Heart left ventricle (tissue), 16 donors: ENCODE data around the gene SETBP1. TPM values are rescaled to one million over a fixed set of nuclear protein-coding genes. Genes with fewer than 3 reads are reported as not detected.

ENCODE experiments used
- ATAC-seq, 4 donors: fragments of 200-7000 bp; cut with Tn5 transposase; one replicate each; pipeline ENCODE4 v1.9.1; 2020 to 2022; ENCODE audit warnings: moderate library complexity in 4 of 4, mild to moderate bottlenecking in 3 of 4, moderate number of reproducible peaks in 1 of 4
- DNase-seq, 5 donors: peaks; one replicate each; pipeline ENCODE4 v3.0.0-alpha.2; 2020
- H3K27ac ChIP-seq, 12 donors: fragments of 200-600 bp; sonication (generic) in 4 of 12; one replicate each; pipeline versions ENCODE4 v1.5.0 to v1.8.0; 2016 to 2022; ENCODE audit warnings: mild to moderate bottlenecking in 2 of 12
- H3K27me3 ChIP-seq, 9 donors: fragments of 200-600 bp; sonication (generic) in 2 of 9; one replicate each; pipeline versions ENCODE4 v1.5.1 to v1.8.0; 2016 to 2022; ENCODE audit warnings: mild to moderate bottlenecking in 3 of 9
- H3K36me3 ChIP-seq, 9 donors: fragments of 200-600 bp; sonication (generic) in 2 of 9; one replicate each; pipeline versions ENCODE4 v1.5.0 to v1.8.0; 2018 to 2022; ENCODE audit warnings: mild to moderate bottlenecking in 2 of 9
- H3K4me1 ChIP-seq, 12 donors: fragments of 200-600 bp; sonication (generic) in 4 of 12; one replicate each; pipeline versions ENCODE4 v1.5.0 to v1.8.0; 2016 to 2022; ENCODE audit warnings: mild to moderate bottlenecking in 3 of 12
- H3K4me3 ChIP-seq, 12 donors: fragments of 200-600 bp; sonication (generic) in 4 of 12; one replicate each; pipeline versions ENCODE4 v1.5.0 to v1.8.0; 2017 to 2022; ENCODE audit warnings: mild to moderate bottlenecking in 9 of 12, moderate library complexity in 4 of 12
- H3K9me3 ChIP-seq, 12 donors: fragments of 200-600 bp; sonication (generic) in 4 of 12; one replicate each; pipeline versions ENCODE4 v1.5.0 to v1.8.0; 2016 to 2022; ENCODE audit warnings: mild to moderate bottlenecking in 1 of 12
- POLR2A ChIP-seq, 2 donors: fragments of 450-650 bp; IDR thresholded peaks; one replicate each; pipeline ENCODE4 v1.6.1; 2017; ENCODE audit warnings: antibody characterized with exemption in 2 of 2, mild to moderate bottlenecking in 2 of 2, moderate library complexity in 2 of 2
- WGBS, 4 donors: extraction: QIAGEN DNeasy Blood & Tissue Kit in 2 of 4; methylation state at CpG; one replicate each; pipeline versions ENCODE4 v1.1.5 to v1.1.7; 2013 to 2018; 5-methylcytosine and 5-hydroxymethylcytosine counted together
- intact Hi-C, 10 donors: fragments of 100-400 bp; cut with DNase I; formaldehyde crosslinking; loops; one replicate each; pipeline versions ENCODE4 v1.11.1 to v1.14.2; 2022
- polyA plus RNA-seq, 2 donors: library from polyadenylated mRNA; stranded (reverse); fragments of 200-250 nt; gene quantifications; one replicate each; pipeline ENCODE4 v1.2.3, GENCODE V29; 2013
- total RNA-seq, 9 donors: library from RNA; depleted of rRNA in 2 of 9; stranded (reverse); fragments of >200 nt in 2 of 9; fragmentation: NEBNext Ultra II Directional in 3 of 9; extraction: Animal tissue kit (Norgen Biotek cat#: 25700) in 3 of 9; gene quantifications; one replicate each; pipeline versions ENCODE4 v1.1.0 to v1.2.4, GENCODE V29; 2016 to 2023
- TF ChIP-seq, protein P1 (sequence below), 12 donors: fragments of 200-600 bp; sonication (generic) in 4 of 12; IDR thresholded peaks; one replicate each; pipeline versions ENCODE4 v1.5.0 to v1.8.0; 2018 to 2022; ENCODE audit warnings: antibody characterized with exemption in 12 of 12, mild to moderate bottlenecking in 5 of 12
- donor health status: ischemic (EF 13 %, LVEDD 7.1; RV severe dilation, severe dysfunction).
- donor health status: healthy with polysubstance abuse.
- donor health status: DM: no; HTN: yes; CAD: no.
- donor health status: DM: no; HTN: no; CAD: no.
- donor health status: ischemic (EF 25% LVEDD 6.9; RV normal size, moderate dysfunction).
- donor health status: ischemic (EF 25% LVEDD 5.7; RV mildly dilated, moderate dysfunction).
- donor health status: healthy.
- donor health status: DM: yes; HTN: yes; CAD: no.
- donor health status: ischemic (EF 35%, LVEDD 5.7; RV mildly dilated, moderate dysfunction).
- donor health status: nonischemic (EF 11% LVEDD 7.7; RV severe dilation, severe dysfunction).
- donor health status: DM: yes; HTN: yes; CAD: no.
- donor health status: PGD.
- donor health status: ischemic (EF 29% LVEDD 5.4; RV normal size, mild dysfunction).
- donor health status: nonischemic (EF 23%, LVEDD 6.1; RV moderate dilation, normal function).

The SETBP1 gene
- total and polyA plus RNA-seq, 11 donors = 1.2 to 10.6 (median 5.5) TPM

- H3K4me1 ChIP-seq = peaks cover 0 to 33% (median 7%) of the 10 kb centered on the region in 12 donors
- DNase-seq (peak in 4 of 5 donors; percentile 40 to 57 (median 46)), ATAC-seq (peak in 3 of 4 donors; percentile 68 to 82 (median 80))
- intact Hi-C loops = loop anchor here in 8 of 10 donors (1.0 to 10.0 kb wide), 9 partner anchors 103 to 770 kb away; partner anchors contain the start of gene SETBP1 (in 3 of the 8)
- peaks cover 0 to 17% (median 5%) of the 10 kb centered on the region in 12 donors for H3K9me3 ChIP-seq
- no peaks in the 10 kb centered on the region for H3K36me3 ChIP-seq
- no peak overlapping the region for H3K4me3 ChIP-seq
- WGBS, 4 donors = 0 to 33% (median 9%) methylated on average over 1 of the region's 1 CpG
- TF ChIP-seq, protein P1, sequence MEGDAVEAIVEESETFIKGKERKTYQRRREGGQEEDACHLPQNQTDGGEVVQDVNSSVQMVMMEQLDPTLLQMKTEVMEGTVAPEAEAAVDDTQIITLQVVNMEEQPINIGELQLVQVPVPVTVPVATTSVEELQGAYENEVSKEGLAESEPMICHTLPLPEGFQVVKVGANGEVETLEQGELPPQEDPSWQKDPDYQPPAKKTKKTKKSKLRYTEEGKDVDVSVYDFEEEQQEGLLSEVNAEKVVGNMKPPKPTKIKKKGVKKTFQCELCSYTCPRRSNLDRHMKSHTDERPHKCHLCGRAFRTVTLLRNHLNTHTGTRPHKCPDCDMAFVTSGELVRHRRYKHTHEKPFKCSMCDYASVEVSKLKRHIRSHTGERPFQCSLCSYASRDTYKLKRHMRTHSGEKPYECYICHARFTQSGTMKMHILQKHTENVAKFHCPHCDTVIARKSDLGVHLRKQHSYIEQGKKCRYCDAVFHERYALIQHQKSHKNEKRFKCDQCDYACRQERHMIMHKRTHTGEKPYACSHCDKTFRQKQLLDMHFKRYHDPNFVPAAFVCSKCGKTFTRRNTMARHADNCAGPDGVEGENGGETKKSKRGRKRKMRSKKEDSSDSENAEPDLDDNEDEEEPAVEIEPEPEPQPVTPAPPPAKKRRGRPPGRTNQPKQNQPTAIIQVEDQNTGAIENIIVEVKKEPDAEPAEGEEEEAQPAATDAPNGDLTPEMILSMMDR (IDR thresholded peaks at IDR 0.05) = peak in 11 of 12 donors; percentile 22 to 57 (median 48)
- no peak for TF ChIP-seq POLR2A (IDR thresholded peaks at IDR 0.05)
- no peak overlapping the region for H3K27ac ChIP-seq
- H3K27me3 ChIP-seq = no peaks in the 10 kb centered on the region
Measured at GRCh38 chr18:44895176-44895798, 214.6 kb downstream of the SETBP1 start.

- intact Hi-C loops = loop anchor here in 6 of 10 donors (5.0 to 10.0 kb wide), 6 partner anchors 105 to 772 kb away; partner anchors contain the start of gene SETBP1 (in 2 of the 6)
- Histone ChIP-seq H3K4me3 (no peak overlapping the region), H3K27ac (no peak overlapping the region), H3K9me3 (peaks cover 0 to 3% (median 0%) of the 10 kb centered on the region in 12 donors), H3K27me3 (no peaks in the 10 kb centered on the region), H3K4me1 (peaks cover 0 to 33% (median 7%) of the 10 kb centered on the region in 12 donors), H3K36me3 (no peaks in the 10 kb centered on the region)
- 92 to 98% (median 96%) methylated on average over 6 of the region's 6 CpGs for WGBS, 4 donors
- ATAC-seq (no peak), DNase-seq (no peak)
- TF ChIP-seq, protein P1 (IDR thresholded peaks at IDR 0.05) = no peak
- TF ChIP-seq POLR2A (IDR thresholded peaks at IDR 0.05) = no peak
Measured at GRCh38 chr18:44896846-44897245, 216.2 kb downstream of the SETBP1 start.

GRCh38 chr18:44897411-44897810 is 216.7 kb downstream of the SETBP1 start:
- Histone ChIP-seq H3K4me3 (no peak overlapping the region), H3K4me1 (peaks cover 0 to 33% (median 7%) of the 10 kb centered on the region in 12 donors), H3K27me3 (no peaks in the 10 kb centered on the region), H3K9me3 (no peaks in the 10 kb centered on the region), H3K36me3 (no peaks in the 10 kb centered on the region), H3K27ac (no peak overlapping the region)
- WGBS, 4 donors = 93 to 95% (median 94%) methylated on average over 8 of the region's 8 CpGs
- ATAC-seq (no peak), DNase-seq (no peak)
- TF ChIP-seq, protein P1 (IDR thresholded peaks at IDR 0.05) = no peak
- TF ChIP-seq POLR2A (IDR thresholded peaks at IDR 0.05) = no peak
- intact Hi-C loops = loop anchor here in 6 of 10 donors (5.0 to 10.0 kb wide), 6 partner anchors 105 to 773 kb away; partner anchors contain the start of gene SETBP1 (in 2 of the 6)

DNA sequence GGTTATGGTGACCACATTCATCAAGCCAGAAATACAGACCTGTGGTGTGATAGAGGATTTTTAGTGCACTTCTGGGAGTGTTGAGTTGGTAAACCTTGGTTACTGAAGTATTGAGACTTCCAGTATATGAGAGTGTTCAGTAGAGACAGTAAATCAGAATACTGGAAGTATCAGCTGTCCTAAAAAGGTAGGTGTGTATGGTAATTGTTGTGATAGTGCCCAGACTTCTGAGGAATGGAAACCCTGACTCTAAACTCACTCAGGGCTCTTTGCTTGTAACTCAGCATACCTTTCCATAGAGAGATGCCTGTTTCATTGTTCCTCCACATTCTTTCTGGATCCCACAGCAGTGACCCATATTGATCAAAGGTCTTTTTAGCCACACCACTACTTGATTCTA is 217.1 kb downstream of the SETBP1 start:
- Histone ChIP-seq H3K27me3 (no peaks in the 10 kb centered on the region), H3K9me3 (no peaks in the 10 kb centered on the region), H3K4me3 (no peak overlapping the region), H3K27ac (no peak overlapping the region), H3K4me1 (peaks cover 0 to 33% (median 7%) of the 10 kb centered on the region in 12 donors), H3K36me3 (no peaks in the 10 kb centered on the region)
- intact Hi-C loops = loop anchor here in 6 of 10 donors (5.0 to 10.0 kb wide), 6 partner anchors 106 to 773 kb away; partner anchors contain the start of gene SETBP1 (in 2 of the 6)
- DNase-seq = no peak
- ATAC-seq = no peak
- no peak for TF ChIP-seq POLR2A (IDR thresholded peaks at IDR 0.05)
- TF ChIP-seq, protein P1 (IDR thresholded peaks at IDR 0.05) = no peak
